GM15510 (cell line): Measurements from ENCODE around the gene CC2D2A.

Source experiments
- POLR2A ChIP-seq: IDR thresholded peaks from 3 replicates; pipeline ENCODE4 v1.6.1; 2011; ENCODE audit warnings: borderline replicate concordance; ENCODE audit not compliant: insufficient read length; ENCODE audit errors: extremely low read depth

CC2D2A gene

GRCh38 chr4:15600176-15600575, 130.5 kb downstream of the CC2D2A start:
- TF ChIP-seq POLR2A: no peak

- no peak for TF ChIP-seq POLR2A
Measured at GRCh38 chr4:15601862-15602261, 132.2 kb downstream of the CC2D2A start.

DNA sequence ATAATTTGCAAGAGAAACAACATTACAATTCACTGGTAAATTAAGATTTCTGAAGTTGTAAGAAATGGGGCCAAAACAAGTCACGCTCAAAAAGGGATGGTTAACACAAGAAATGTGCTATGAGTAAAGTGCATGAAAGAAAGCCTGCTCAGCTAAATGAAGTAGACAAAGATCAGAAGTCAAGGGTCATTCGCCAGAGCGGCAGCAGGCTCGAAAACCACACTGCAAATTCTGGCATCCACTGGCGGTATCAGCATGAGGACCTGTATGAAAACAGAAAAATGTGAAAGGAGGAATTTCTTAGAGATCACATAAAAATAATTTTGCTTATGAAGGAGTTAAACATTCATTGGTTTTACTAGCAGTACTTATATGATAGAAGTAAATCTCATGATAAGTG, 135.9 kb downstream of the CC2D2A start:
- TF ChIP-seq POLR2A: no peak

GRCh38 chr4:15610855-15611254, 141.2 kb downstream of the CC2D2A start:
- TF ChIP-seq POLR2A: no peak

DNA sequence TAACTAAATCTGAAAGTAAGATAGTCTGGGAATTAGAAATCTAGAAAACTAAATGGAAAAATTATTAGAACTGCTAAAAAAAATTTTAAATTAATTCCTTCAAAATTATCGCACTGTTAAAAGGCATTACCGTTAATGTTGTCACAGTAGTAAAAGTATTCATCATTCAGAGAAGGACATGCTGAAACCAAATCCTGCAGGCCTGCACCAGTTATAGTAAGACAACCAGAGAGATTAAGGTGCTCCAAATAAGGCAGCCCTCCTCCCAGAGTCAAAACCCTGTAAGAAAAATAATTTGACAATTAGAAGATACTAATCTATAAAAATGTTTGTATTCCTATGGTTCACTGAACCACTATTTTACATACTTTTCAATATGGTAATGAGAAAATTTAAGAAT, 142.5 kb downstream of the CC2D2A start:
- TF ChIP-seq POLR2A: no peak

GRCh38 chr4:15636818-15637217, 167.1 kb downstream of the CC2D2A start:
- no peak for TF ChIP-seq POLR2A

- no peak for TF ChIP-seq POLR2A
Measured at GRCh38 chr4:15638418-15638817, 168.7 kb downstream of the CC2D2A start.

GRCh38 chr4:15648600-15648999, 178.9 kb downstream of the CC2D2A start:
- TF ChIP-seq POLR2A: no peak

DNA sequence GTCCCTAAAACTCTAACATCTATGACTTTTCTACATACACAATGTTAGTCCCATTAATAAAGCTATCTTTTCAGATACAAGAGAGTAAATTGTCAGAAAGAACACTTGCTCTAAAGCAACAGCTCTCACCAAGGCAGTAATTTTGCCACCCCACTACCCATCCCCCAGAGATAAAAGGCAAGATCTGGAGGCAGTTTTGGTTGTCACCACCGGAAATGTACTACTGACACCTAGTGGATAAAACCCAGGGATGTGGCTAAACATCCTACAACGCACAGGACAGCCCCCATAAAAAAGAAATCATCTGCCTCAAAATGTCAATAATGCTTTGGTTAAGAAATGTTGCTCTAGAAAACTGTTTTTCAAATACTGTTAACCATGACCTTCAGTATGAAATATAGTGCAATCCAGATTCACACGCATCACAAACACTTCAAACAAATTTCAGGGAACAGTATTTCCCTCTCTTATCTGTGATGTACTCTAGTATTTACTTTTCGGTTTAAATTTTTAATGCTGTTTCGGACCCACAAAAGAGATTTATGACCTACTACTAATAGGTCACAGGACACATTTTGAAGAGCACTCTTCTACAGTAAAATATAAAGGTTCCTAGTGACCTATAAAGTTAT, 180.3 kb downstream of the CC2D2A start:
- TF ChIP-seq POLR2A: no peak
